K562 (cell line): ENCODE data around the gene PBX1. TPM values are rescaled to one million over a fixed set of nuclear protein-coding genes. Genes with fewer than 3 reads are reported as not detected.

Source experiments
- CREB3L1 ChIP-seq: fragments of 450-650 bp; IDR thresholded peaks from 2 replicates; pipeline ENCODE4 v1.6.1; 2014; ENCODE audit warnings: low read depth, mild to moderate bottlenecking, moderate library complexity, borderline replicate concordance
- HCFC1 ChIP-seq: IDR thresholded peaks from 2 replicates; pipeline ENCODE4 v1.6.1; 2012; ENCODE audit warnings: low read depth, low read length, improper control_type of control experiment
- HNRNPUL1 ChIP-seq: fragments of 200-400 bp; formaldehyde crosslinking; IDR thresholded peaks from 2 replicates; pipeline ENCODE4 v1.6.1; 2017; ENCODE audit warnings: low read length
- MGA ChIP-seq: fragments of 450-650 bp; IDR thresholded peaks from 2 replicates; pipeline ENCODE4 v1.6.1; 2016; ENCODE audit warnings: mild to moderate bottlenecking, moderate library complexity
- ZBTB2 ChIP-seq: fragments of 450-650 bp; IDR thresholded peaks from 2 replicates; pipeline ENCODE4 v1.6.1; 2016; ENCODE audit warnings: antibody characterized with exemption
- polyA plus RNA-seq, 8 experiments: library from polyadenylated mRNA; depleted of rRNA in 4 of 8; stranded (reverse) in 5 of 8; unstranded in 3 of 8; fragments of >200 nt; fragmentation: Nextera tagmentation in 2 of 8; fragmentation: Illumina TruSeq in 1 of 8; extraction: Ambion mirVana in 2 of 8; extraction: Trizol in 1 of 8; gene quantifications; 2 replicates each; pipeline versions ENCODE4 v1.2.1 to v1.2.3, GENCODE V29; 2011 to 2014; ENCODE audit warnings: inconsistent platforms in 1 of 8, missing spikeins in 1 of 8
- total RNA-seq, 7 experiments: library from RNA; depleted of rRNA in 6 of 7; stranded (reverse); fragments of >200 nt in 6 of 7; fragmentation: Illumina TruSeq in 2 of 7; extraction: Trizol in 2 of 7; gene quantifications; 2 replicates each; pipeline versions ENCODE4 v1.2.1 to v1.2.3, GENCODE V29; 2011 to 2021; ENCODE audit warnings: low replicate concordance in 1 of 7

PBX1 gene
- total and polyA plus RNA-seq, 9 of the 15 experiments (the other 6 are each of a cell fraction or from before 2014, with no cell fraction given), result 0.03 to 0.62 (median 0.17) TPM

GRCh38 chr1:164569241-164569640, 10.3 kb downstream of the PBX1 start (continued):
- TF ChIP-seq MGA, result no peak
- TF ChIP-seq HNRNPUL1, result no peak
- TF ChIP-seq HCFC1, result no peak
- no peak for TF ChIP-seq ZBTB2
- no peak for TF ChIP-seq CREB3L1
